CD4-positive, alpha-beta T cell treated with Interleukin-15 for 1 hour (primary cell): ENCODE results near the gene UFSP1.

Experiments used
- DNase-seq: peaks from one replicate; pipeline ENCODE4 v3.0.0-alpha.2; 2020

The UFSP1 gene

DNA sequence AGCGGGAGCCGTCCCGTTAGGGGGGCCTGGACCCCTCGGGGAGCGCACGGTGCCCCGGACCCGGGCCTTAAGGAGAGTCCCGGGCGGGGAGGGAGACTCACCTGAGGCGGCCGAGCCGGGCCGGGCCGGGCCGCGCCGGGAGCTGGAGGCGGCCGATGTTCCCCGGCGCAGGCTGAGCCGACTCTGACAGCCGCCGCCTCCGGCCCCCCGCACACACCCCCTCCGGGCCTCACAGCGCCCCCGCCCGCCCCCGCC, 6.1 kb upstream of the UFSP1 start, which contains the start of gene ACHE:
Gene ACHE, minus strand, starts transcription at position 188 of the 255 bp plus-strand sequence. CDS start 1,656 bp downstream, outside the sequence.
- no peak for DNase-seq

DNA sequence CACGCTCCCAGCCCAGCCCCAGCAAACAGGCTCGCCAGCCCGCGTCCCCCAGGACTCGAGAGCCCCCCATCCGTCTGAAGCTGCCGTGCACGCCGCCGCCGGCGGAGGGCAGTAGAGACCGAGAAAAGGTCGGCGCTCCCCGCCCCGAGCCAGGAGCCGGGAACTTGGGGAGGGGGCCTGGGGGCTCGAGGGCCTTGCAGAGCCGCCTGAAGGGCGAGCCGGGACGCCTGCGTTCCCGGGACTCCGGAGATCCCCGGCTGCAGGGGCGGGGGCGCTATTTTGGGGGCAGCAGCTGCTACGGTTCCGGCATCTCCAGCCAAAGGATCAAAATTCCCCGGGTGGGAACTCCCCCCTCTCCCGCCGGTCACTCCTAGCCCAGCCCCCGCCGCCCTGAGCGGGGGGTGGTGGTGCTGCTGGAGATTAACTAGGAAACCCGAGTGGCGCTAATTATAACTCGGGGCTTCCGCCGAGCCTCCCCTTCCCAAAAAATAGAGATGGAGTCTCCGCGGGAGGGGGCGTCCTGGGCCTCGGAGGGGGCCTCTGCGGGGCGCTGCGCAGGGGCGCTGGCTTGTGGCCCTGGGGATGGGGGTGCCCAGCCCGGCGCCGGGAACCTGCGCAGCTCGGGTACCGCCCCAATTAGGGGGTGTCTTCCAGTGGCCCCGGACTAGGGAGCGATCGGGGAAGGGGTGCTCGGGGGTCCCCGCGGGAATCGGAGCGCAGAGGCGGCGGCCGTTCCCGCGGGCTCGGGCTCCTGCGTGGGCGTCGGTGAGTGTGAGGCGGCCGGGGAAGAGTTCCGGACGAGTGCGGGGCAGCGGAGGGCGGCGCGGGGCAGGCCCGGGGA, 5.6 kb upstream of the UFSP1 start:
- DNase-seq, result peak; percentile 34

DNA sequence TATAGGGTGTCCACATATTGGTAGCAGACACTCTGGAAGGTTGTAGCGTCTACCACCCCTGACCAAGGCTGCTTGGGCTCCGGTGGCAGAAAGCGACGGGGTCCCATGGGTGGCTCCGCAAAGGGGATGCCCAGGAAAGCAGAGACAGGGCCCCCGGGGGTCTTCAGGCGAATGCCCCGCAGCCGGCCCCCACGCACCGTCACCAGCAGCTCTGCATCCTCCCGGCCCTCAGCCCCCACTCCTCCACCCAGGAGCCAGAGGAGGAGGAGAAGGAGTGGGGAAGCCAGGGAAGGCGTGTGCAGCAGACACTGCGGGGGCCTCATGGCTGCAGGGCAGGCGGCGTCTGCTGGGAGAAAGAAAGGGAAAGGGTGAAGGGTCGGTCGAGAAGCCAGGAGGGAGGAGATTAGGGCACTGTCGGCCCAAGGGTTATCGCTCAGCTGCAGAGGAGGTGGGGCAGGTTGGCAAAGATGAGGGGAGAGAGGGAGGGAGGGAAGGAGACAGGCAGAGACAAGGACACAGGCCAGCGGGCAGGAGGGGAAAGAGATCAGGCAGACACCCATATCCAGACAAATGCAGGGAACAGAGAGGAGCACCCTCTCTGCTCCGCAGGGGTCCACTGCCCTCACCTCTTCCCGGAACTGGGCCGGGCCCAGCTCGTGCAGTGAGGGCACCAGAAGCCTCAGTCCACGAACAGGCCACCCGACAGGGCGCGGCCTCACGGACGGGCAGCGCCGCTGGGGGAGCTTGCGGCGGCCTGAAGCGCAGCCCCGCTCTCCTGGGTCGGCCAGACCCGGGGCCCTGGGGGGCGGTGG, 4.6 kb upstream of the UFSP1 start:
- no peak for DNase-seq

DNA sequence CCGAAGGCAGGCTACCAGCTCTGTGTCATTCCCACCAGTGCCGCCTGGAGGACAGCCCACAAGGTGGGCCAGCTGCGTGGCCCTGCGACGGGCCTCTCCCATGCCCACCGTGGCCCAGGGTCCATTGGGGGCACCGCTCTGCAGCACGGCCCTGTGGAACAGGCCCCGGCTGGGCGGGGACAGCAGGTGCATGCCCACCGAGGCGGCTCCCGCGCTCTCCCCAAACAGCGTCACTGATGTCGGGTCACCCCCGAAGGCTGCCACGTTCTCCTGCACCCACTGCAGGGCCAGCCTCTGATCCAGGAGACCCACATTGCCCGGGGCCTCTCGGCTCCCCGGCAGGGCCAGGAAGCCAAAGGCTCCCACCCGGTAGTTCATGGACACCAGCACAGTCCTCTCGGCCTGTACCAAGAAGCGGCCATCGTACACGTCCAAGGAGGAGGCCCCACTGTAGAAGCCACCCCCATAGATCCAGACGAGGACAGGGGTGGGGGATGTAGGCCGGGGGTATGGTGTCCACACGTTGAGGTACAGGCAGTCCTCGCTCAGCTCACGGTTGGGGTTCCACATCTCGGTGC, 3.9 kb upstream of the UFSP1 start:
- no peak for DNase-seq

DNA sequence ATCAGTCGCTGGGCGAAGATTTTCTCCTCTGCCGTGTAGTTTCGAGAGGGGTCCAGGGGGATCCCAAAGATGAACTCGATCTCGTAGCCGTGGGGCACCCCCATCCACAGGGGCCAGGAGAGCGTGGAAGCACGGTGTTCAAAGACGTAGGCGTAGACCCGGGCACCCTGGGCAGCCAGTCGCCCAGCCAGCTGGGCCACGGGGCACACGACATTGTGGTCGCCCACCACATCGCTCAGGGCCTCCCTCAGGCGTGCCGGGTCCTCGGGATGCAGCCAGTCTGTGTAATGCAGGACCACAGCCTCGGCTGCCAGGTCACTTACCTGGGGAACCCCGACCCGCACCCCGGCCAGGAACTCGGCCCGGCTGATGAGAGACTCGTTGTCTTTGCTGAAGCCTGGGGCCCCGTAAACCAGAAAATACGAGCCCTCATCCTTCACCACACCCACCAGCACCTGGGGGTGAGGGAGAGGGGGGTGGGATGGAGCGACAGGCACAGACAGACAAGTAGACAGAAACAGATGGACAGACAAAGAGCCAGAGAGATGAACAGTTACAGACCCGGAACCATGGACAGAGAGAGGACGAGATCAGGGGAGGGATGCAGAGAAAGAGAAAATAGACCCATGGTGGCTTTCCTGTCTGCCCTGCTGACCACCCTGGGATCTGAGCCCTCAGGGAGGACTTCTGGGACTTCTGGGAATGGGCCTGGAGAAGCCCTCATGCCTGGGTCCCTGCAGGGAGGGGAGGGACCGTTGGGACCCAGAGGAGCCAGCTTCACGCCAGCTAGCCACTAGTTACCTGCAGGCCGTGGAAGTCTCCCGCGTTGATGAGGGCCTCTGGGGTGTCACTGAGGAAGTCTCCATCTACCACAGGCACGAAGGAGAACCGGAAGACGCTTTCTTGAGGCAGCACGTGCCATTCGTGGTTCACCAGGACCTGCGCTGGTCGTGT, 3.1 kb upstream of the UFSP1 start:
- no peak for DNase-seq

DNA sequence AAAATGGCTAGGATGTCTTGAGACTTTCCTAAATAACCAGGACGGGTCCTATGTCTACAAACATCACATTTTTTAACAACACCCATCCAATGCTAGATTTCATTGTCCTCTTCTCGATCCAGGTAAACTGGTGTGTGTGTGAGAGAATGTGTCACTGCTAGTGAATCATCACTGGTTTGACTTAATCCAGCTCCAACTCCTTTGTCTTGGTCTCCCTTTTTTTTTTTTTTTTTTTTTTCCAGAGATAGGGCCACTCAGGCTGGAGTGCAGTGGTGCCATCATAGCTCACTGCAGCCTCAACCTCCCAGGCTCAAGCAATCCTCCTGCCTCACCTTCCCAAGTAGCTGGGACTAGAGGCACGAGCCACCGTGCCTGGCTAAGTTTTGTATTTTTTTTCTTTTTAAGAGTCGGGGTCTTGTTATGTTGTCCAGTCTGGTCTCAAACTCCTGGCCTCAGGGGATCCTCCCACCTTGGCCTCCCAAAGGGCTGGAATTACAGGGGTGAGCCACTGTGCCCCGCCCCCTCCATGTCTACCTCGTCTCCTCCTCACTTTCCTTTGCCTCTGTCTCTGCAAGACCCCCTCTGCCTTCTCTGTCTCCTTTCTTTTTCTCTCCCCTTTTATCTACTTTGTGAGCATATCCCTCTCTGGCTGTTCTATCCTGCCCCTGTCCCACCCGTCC, 2.2 kb upstream of the UFSP1 start:
- DNase-seq, result no peak

DNA sequence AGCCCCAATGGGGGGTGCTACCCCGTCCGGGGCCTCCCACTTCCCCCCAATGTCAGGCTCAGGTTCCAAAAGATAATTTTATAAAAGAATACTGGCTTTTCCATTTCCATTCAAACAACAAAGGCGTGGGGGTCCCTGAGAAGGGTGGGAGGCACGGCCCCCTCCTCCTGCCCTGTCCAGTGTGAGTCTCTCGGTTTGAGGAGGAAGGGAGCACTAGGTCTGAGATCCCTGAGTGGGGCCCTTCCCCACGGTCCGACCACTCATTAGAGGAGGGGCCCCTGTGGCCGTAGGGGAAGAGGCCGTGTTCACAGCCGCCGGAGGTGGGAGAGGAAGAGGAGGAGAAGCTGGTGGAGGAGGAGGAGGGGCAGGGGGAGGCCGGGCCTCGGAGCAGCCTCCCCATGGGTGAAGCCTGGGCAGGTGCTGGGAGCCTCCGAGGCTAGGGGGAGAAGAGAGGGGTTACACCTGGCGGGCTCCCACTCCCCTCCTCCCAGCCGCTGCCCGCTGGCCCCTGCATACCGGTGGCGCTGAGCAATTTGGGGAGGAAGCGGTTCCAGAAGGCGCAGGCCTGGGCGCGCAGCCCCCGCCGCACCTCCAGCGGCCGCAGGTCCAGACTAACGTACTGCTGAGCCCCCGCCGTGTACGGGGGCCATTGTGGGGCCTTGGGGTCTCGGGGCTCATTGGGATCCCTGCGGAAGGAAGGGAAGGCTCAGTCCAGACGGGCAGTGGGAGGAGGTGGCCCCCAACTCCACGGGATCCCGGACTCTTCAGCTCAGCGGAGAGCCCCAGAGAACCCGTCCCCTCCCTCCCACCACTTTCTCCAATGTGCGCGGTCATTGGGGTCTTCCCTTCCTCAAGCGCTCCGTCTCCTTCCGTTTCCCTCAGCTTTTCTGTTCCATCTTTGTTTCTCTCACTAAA, 1.4 kb upstream of the UFSP1 start:
- no peak for DNase-seq

DNA sequence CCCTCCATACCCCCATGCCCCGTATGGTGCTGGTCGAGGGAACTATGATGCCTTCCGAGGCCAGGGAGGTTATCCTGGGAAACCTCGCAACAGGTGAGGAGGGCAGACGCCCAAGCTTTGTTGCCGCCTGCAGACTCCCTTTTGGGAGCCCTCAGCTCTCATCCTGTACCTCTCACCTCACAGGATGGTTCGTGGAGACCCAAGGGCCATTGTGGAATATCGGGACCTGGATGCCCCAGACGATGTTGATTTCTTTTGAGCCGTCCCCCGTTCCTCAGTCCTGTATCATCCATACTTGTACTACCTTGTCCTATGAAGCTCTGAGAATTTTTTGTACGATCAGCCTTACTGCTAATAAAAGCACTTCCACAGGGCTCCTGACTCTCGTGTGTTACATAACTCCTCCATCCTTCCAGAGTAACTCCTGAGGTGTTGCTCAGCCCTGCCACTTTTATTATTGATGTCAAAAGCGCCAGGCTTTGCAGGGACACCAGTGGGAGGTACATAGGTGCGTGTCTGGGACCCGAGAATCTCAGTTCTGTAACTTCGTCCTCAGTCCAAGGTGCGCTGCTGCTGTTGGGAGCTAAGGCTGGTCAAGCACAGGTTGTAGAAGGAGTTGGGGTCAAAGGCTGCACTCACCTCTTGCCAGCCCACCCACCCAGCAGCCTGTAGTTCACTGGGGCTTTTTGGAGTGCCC, 1.1 kb downstream of the UFSP1 start:
- DNase-seq, result no peak

DNA sequence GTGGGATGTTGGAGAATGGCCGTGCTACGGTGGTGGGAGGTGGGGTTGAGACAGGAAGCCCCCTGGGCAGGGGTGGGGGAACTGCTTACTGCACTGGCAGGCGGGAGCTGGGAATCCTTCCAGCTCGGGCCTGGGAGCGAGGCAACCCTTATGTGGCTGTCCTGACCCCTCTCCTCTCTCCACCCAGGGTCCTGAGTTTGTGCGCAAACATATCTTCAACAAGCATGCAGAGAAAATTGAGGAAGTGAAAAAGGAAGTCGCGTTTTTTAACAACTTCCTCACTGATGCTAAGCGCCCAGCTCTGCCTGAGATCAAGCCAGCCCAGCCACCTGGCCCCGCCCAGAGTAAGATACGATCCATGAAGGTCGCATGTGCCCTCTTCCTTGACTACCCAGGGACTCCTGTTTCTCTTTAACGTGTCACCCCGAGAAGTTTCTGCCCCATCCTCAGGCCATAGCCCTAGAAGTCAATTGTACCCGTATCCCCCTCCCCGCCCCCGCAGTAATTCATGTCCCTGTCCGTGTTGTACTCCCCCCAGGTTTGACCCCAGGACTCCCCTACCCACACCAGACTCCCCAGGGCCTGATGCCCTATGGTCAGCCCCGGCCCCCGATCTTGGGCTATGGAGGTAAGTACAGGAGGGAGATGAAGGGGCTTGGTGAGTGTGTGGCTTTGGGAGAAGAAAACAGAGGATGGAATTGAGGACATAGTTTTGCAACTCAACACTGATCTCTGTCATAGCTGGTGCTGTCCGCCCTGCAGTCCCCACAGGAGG, 1.8 kb downstream of the UFSP1 start:
- DNase-seq, result peak; percentile 78

DNA sequence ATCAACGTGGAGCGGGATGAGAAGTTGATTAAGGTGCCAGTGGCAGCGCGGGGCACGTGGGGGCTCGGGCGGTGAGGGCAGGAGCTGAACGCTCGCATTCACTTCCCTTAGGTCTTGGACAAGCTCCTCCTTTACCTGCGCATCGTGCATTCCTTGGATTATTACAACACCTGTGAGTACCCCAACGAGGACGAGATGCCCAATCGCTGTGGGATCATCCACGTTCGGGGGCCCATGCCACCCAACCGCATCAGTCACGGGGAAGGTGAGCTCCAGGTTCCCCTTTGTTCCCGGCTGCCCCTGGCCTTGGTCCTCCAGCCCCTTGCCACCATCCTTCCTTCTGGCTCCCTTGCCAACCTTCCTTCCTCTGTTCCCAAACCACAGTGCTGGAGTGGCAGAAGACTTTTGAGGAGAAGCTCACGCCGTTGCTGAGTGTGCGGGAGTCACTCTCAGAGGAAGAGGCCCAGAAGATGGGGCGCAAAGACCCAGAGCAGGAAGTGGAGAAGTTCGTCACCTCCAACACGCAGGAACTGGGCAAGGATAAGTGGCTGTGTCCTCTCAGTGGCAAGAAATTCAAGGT, 2.5 kb downstream of the UFSP1 start:
- no peak for DNase-seq

DNA sequence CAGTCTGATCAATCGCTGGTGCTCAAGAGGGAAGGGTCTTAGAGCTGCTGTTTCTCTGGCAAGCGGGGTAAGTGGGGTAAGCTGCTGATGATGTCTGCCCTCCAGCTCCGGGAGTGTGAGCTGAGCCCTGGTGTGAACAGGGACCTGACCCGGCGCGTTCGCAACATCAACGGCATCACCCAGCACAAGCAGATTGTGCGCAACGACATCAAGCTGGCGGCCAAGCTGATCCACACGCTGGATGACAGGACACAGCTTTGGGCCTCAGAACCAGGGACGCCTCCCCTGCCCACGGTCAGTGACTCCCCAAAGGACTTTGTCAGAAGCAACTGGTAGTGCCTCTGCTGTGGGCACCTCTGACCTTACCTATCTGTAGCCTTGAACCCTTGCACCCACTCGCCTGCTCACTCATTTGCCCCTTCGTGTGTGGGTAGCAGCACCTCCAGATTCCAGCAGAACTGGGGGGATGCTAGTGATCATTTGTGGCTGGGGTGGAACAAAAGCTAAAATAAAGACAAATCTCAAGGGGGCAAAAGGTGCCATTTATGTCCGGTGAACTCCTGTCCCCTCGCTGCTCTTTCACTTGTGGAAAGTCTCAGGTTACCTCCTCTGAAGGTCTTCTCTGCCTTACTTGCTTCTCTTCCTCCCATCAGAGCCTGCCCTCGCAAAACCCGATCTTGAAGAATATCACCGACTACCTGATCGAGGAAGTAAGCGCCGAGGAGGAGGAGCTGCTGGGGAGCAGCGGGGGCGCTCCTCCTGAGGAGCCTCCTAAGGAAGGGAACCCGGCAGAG, 3.2 kb downstream of the UFSP1 start:
- no peak for DNase-seq

DNA sequence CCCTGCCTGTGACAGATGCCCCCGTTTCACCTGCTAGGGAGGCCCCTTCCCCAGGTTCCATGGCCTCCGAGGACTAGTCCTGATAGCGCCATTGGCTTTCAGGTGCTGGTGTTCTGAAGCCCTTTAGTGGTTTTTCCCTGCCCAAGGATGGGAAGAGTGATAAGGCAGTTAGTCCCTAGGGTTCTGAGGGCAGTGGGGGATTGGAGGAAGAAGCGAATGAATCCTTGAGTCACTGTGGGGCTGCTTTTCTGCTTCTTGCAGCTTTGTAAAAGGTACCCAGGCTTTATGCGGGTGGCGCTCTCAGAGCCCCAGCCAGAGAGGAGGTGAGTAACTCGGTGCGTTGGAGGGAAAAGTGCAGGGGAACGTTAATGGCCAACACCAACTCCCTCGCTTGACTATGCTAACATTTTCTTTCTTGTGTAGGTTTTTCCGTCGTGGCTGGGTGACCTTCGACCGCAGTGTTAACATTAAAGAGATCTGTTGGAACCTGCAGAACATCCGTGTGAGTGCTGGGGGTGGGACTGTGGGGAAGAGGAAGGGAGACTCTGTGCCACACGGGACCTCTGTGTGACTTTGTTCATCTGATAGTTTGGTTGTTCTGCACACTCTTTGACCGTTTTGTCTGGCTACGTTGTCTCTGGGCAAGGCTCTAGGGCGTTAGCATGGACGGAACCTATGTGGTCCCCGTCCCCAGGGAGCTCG, 3.9 kb downstream of the UFSP1 start:
- DNase-seq, result no peak

DNA sequence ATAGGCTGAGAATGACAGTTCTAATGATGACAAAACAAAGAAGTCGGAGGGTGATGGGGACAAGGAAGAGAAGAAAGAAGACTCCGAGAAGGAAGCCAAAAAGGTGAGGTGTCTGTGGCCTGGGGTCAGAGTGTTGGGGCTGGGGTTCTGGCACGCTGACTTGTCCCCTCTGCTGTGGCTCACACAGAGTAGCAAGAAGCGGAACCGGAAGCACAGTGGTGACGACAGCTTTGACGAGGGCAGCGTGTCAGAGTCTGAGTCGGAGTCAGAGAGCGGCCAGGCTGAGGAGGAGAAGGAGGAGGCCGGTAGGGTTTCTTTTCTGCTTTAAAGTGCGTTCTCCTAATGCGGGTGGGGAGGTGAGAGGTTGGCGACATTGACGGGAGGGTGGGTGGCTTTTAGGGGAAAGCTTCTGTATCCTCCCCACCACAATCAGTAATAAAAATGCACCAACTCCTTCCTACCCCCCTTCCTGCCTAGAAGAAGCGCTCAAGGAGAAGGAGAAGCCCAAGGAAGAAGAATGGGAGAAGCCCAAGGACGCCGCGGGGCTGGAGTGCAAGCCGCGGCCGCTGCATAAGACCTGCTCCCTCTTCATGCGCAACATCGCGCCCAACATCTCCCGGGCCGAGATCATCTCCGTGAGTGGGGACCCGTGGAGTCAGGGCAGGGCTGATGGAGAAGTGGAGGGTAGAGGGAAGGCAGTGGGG, 4.6 kb downstream of the UFSP1 start:
- DNase-seq, result peak; percentile 67

DNA sequence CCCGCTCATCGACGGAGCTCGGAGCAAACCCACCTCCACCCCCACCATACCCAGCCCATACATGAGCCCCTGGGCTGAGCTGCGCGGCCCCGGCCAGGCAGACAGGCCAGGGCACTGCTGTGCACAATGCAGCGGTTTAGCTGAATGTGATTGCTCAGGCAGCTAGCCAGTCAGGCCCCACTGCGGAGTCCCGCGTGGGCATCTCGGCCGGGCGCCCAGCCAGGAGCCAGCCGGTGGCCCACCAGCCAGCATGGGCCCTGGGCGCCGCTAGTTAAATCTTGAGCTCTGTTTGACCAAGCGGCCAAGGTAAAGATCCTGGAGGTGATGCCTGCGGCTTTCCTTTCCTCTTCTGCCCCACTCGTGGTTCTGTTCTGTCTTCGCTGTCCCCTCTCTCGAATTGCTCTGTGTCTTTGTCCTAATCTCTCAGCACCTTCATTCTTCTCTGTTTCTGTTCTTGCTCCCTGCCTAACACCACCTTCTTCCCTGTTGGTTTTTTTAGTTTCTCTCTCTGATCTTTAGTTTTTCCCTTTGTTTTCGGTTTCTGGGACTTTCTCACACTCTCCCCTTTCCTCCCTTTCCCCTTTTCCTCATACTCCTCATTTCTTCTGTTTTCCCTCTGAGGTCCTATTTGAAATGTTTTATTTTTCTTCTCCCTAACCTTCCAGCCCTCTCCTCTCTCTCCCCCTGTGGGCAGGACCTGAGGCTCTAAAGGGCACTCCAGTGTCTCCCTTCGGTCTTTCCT, 6.6 kb downstream of the UFSP1 start:
- DNase-seq, result no peak

DNA sequence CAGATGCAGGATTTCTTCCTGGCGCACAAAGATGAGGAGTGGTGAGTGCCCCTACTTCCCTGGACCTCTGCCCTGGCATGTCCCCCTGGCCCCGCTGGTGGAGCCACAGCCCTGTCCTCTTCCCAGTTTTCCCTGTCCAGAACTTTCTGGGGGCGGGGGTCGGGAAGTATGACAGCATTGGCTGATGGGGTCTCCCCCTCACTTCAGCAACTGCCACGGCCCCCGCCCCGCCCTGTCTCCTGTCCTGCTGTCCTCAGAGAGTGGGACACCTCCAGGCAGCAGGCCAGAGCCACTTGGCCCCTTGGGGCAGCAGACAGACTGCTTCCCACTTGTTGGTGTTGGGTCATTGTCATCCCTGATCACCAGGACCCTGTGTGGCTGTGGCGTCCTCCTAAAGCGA, 7.3 kb downstream of the UFSP1 start:
- no peak for DNase-seq

DNA sequence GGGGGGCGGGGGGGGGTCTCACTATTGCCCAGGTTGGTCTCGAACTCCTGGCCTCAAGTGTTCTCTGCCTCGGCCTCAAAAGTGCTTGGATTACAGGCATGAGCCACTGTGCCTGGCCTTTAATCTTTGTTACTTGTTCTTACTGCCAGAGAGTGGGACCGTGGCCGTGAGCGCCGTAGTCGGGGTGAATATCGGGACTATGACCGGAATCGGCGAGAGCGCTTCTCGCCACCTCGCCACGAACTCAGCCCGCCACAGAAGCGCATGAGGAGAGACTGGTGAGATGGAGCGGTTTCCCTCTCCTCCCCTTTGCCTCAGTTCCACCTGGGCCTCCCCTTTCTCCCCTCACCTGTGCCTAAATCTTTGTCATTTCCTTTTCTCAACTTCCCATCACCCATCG, 8.4 kb downstream of the UFSP1 start:
- DNase-seq, result no peak
